Trophoblast cell (in vitro differentiated cells and primary cell): ENCODE results near the gene DTNBP1.
A peak's percentile ranks its signal among the peaks of the same experiment; 100 is the strongest.

ENCODE experiments used
- DNase-seq, 2 donors: peaks; one replicate each; pipeline ENCODE4 v3.0.0-alpha.2; 2016
- H2AFZ ChIP-seq: 2 replicates; pipeline ENCODE4 v1.6.1; 2013; ENCODE audit warnings: low read length, moderate library complexity, mild to moderate bottlenecking; ENCODE audit not compliant: insufficient read depth, poor library complexity
- H2AK5ac ChIP-seq: 2 replicates; pipeline ENCODE4 v1.6.1; 2013; ENCODE audit warnings: mild to moderate bottlenecking, low read length
- H2BK120ac ChIP-seq: 2 replicates; pipeline ENCODE4 v1.6.1; 2013; ENCODE audit warnings: low read length, mild to moderate bottlenecking, moderate library complexity; ENCODE audit not compliant: insufficient read depth, poor library complexity
- H2BK12ac ChIP-seq: 2 replicates; pipeline ENCODE4 v1.6.1; 2013; ENCODE audit warnings: mild to moderate bottlenecking, low read length, moderate library complexity
- H2BK5ac ChIP-seq: 2 replicates; pipeline ENCODE4 v1.6.1; 2013; ENCODE audit warnings: low read length, low read depth, moderate library complexity, mild to moderate bottlenecking; ENCODE audit not compliant: poor library complexity
- H3K14ac ChIP-seq: 2 replicates; pipeline ENCODE4 v1.6.1; 2013; ENCODE audit warnings: mild to moderate bottlenecking, low read length
- H3K18ac ChIP-seq: 2 replicates; pipeline ENCODE4 v1.6.1; 2013; ENCODE audit warnings: mild to moderate bottlenecking, low read length
- H3K23ac ChIP-seq: 2 replicates; pipeline ENCODE4 v1.6.1; 2013; ENCODE audit warnings: low read length
- H3K27ac ChIP-seq: 2 replicates; pipeline ENCODE4 v1.5.1; 2013; ENCODE audit warnings: low read depth, mild to moderate bottlenecking, inconsistent platforms, low read length, moderate library complexity
- H3K27me3 ChIP-seq: 2 replicates; pipeline ENCODE4 v1.6.1; 2013; ENCODE audit warnings: inconsistent platforms, mild to moderate bottlenecking, low read length, moderate library complexity; ENCODE audit not compliant: insufficient read depth
- H3K36me3 ChIP-seq, 2 experiments: 1 replicate in 1 of 2; 2 replicates in 1 of 2; pipeline ENCODE4 v1.6.1; 2013; ENCODE audit warnings: low read length in 2 of 2, mild to moderate bottlenecking in 2 of 2, moderate library complexity in 1 of 2; ENCODE audit not compliant: insufficient read depth in 2 of 2, control insufficient read depth in 1 of 2
- H3K4ac ChIP-seq: 2 replicates; pipeline ENCODE4 v1.6.1; 2013; ENCODE audit warnings: low read depth, mild to moderate bottlenecking, low read length, moderate library complexity
- H3K4me1 ChIP-seq, 2 experiments: 1 replicate in 1 of 2; 2 replicates in 1 of 2; pipeline ENCODE4 v1.6.1; 2013; ENCODE audit warnings: low read length in 2 of 2, mild to moderate bottlenecking in 2 of 2, moderate library complexity in 1 of 2; ENCODE audit not compliant: insufficient read depth in 2 of 2, control insufficient read depth in 1 of 2
- H3K4me2 ChIP-seq: 2 replicates; pipeline ENCODE4 v1.6.1; 2013; ENCODE audit warnings: inconsistent platforms, mild to moderate bottlenecking, low read length, moderate library complexity
- H3K4me3 ChIP-seq: 2 replicates; pipeline ENCODE4 v1.5.1; 2013; ENCODE audit warnings: mild to moderate bottlenecking, low read depth, low read length, inconsistent platforms
- H3K79me1 ChIP-seq: one replicate; pipeline ENCODE4 v1.6.1; 2013; ENCODE audit warnings: low read length
- H3K79me2 ChIP-seq: 2 replicates; pipeline ENCODE4 v1.6.1; 2013; ENCODE audit warnings: low read length, mild to moderate bottlenecking; ENCODE audit not compliant: control insufficient read depth, insufficient read depth, poor library complexity
- H3K9ac ChIP-seq: 2 replicates; pipeline ENCODE4 v1.6.1; 2013; ENCODE audit warnings: mild to moderate bottlenecking, low read length
- H3K9me3 ChIP-seq: 2 replicates; pipeline ENCODE4 v1.6.1; 2013; ENCODE audit warnings: low read depth, mild to moderate bottlenecking, control low read depth, inconsistent platforms, low read length; ENCODE audit not compliant: insufficient read depth
- H4K12ac ChIP-seq: 2 replicates; pipeline ENCODE4 v1.6.1; 2013; ENCODE audit warnings: low read depth, mild to moderate bottlenecking, low read length, moderate library complexity
- H4K8ac ChIP-seq: 2 replicates; pipeline ENCODE4 v1.6.1; 2013; ENCODE audit warnings: low read depth, mild to moderate bottlenecking, low read length, moderate library complexity
- H4K91ac ChIP-seq: one replicate; pipeline ENCODE4 v1.6.1; 2013; ENCODE audit warnings: low read depth, mild to moderate bottlenecking, low read length, moderate library complexity
- WGBS: extraction: QIAGEN DNeasy Blood & Tissue Kit; methylation state at CpG from one replicate; pipeline ENCODE4 v1.1.7; 2013; ENCODE audit warnings: missing lambda C conversion rate; ENCODE audit not compliant: insufficient read length, insufficient coverage; ENCODE audit errors: extremely low coverage; 5-methylcytosine and 5-hydroxymethylcytosine counted together

DTNBP1 gene

DNA sequence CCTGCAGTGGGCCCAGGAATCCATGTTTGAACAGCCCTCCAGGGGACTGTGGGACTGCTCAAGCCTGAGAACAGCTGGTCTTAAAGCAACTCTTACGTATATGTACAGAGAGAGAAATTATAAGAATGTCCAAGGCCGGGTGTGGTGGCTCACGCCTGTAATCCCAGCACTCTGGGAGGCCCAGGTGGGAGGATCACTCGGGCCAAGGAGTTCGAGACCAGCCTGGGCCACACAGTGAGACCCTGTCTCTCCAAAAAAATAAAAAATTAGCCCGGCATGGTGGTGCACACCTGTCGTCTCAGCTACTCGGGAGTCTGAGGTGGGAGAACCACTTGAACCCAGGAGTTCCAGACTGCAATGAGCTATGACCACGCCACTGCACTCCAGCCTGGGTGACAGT, 134.0 kb downstream of the DTNBP1 start:
- Histone ChIP-seq H4K91ac (no peak overlapping the region), H3K4me3 (no peak overlapping the region), H2AK5ac (no peak overlapping the region), H3K4me2 (no peak overlapping the region), H3K27ac (no peak overlapping the region), H2BK5ac (no peak overlapping the region), H2BK12ac (no peak overlapping the region), H3K36me3 (peaks cover 16 to 21% of the 10 kb centered on the region in 2 experiments), H3K4ac (no peak overlapping the region), H3K9ac (no peak overlapping the region), H3K23ac (no peak overlapping the region), H3K27me3 (no peaks in the 10 kb centered on the region), H3K14ac (no peak overlapping the region), H3K18ac (no peak overlapping the region), H3K4me1 (no peaks in the 10 kb centered on the region), H4K8ac (no peak overlapping the region), H2BK120ac (no peak overlapping the region), H3K79me2 (no peaks in the 10 kb centered on the region), H2AFZ (no peak overlapping the region), H3K79me1 (no peaks in the 10 kb centered on the region), H4K12ac (no peak overlapping the region), H3K9me3 (no peaks in the 10 kb centered on the region)
- WGBS, result no CpG with 5 or more reads among the region's 9 CpGs
- peak in 1 of 2 donors; percentile 34 for DNase-seq

DNA sequence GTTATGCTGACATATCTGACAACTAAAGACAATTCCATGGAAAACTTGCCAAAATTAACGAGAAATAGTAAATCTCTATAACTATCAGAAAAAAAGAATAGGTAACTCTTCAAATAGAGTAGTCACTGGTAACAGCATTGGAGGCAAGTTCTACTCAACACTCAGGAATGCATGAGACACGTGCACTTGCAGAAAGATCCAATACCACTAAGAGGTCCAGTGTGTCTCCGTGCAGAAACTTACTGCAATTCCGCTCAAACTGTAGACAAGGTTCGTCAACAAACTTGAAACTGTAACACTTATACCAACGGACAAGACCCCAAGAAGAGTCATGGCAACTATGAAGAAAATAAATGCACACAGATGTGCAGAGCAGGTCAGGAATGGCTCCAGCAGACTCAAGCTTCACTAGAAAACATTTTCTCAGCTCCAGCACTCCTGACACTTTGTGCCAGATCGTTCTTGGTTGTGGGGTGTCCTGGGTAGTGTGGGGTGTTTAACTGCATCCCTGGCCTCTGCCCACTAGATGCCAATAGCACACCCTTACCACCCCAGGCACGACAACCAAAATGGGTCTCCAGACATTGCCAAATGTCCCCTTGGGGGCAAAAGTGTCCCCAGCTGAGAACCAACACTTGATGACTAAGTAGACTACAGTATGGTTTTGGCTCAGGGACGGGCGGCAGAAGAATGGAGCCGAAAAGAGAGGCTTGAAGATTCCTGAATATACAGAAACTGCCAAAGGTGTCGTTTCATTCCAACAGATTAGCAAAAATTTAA, 134.8 kb downstream of the DTNBP1 start:
- H4K8ac ChIP-seq, result no peak overlapping the region
- DNase-seq, result peak in 1 of 2 donors; percentile 54
- no peak overlapping the region for H2BK5ac ChIP-seq
- H3K9ac ChIP-seq, result no peak overlapping the region
- no peak overlapping the region for H2BK12ac ChIP-seq
- H3K4me1 ChIP-seq, result no peaks in the 10 kb centered on the region
- no peak overlapping the region for H3K4me2 ChIP-seq
- no peak overlapping the region for H3K27ac ChIP-seq
- H4K91ac ChIP-seq, result no peak overlapping the region
- no peak overlapping the region for H2AFZ ChIP-seq
- no peak overlapping the region for H3K4me3 ChIP-seq
- WGBS, result no CpG with 5 or more reads among the region's 12 CpGs
- no peaks in the 10 kb centered on the region for H3K79me2 ChIP-seq
- H3K36me3 ChIP-seq, result peaks cover 22% of the 10 kb centered on the region in 2 experiments
- no peak overlapping the region for H2BK120ac ChIP-seq
- no peak overlapping the region for H3K14ac ChIP-seq
- no peak overlapping the region for H4K12ac ChIP-seq
- no peak overlapping the region for H3K23ac ChIP-seq
- no peaks in the 10 kb centered on the region for H3K27me3 ChIP-seq
- no peak overlapping the region for H3K4ac ChIP-seq
- H2AK5ac ChIP-seq, result no peak overlapping the region
- no peaks in the 10 kb centered on the region for H3K9me3 ChIP-seq
- H3K18ac ChIP-seq, result no peak overlapping the region
- no peaks in the 10 kb centered on the region for H3K79me1 ChIP-seq

GRCh38 chr6:15526212-15526701, 136.6 kb downstream of the DTNBP1 start:
- no peak overlapping the region for H2AFZ ChIP-seq
- DNase-seq, result no peak
- no peak overlapping the region for H2AK5ac ChIP-seq
- H3K4ac ChIP-seq, result no peak overlapping the region
- WGBS, result no CpG with 5 or more reads among the region's 13 CpGs
- no peaks in the 10 kb centered on the region for H3K79me2 ChIP-seq
- H4K8ac ChIP-seq, result no peak overlapping the region
- no peak overlapping the region for H3K9ac ChIP-seq
- H3K23ac ChIP-seq, result no peak overlapping the region
- no peaks in the 10 kb centered on the region for H3K9me3 ChIP-seq
- no peak overlapping the region for H3K4me3 ChIP-seq
- H3K27ac ChIP-seq, result no peak overlapping the region
- no peak overlapping the region for H3K4me2 ChIP-seq
- H3K14ac ChIP-seq, result no peak overlapping the region
- H2BK12ac ChIP-seq, result no peak overlapping the region
- H2BK120ac ChIP-seq, result no peak overlapping the region
- H4K91ac ChIP-seq, result no peak overlapping the region
- no peaks in the 10 kb centered on the region for H3K4me1 ChIP-seq
- H2BK5ac ChIP-seq, result no peak overlapping the region
- H3K18ac ChIP-seq, result no peak overlapping the region
- H3K27me3 ChIP-seq, result no peaks in the 10 kb centered on the region
- H3K79me1 ChIP-seq, result no peaks in the 10 kb centered on the region
- H4K12ac ChIP-seq, result no peak overlapping the region
- peaks cover 28 to 29% of the 10 kb centered on the region in 2 experiments for H3K36me3 ChIP-seq

DNA sequence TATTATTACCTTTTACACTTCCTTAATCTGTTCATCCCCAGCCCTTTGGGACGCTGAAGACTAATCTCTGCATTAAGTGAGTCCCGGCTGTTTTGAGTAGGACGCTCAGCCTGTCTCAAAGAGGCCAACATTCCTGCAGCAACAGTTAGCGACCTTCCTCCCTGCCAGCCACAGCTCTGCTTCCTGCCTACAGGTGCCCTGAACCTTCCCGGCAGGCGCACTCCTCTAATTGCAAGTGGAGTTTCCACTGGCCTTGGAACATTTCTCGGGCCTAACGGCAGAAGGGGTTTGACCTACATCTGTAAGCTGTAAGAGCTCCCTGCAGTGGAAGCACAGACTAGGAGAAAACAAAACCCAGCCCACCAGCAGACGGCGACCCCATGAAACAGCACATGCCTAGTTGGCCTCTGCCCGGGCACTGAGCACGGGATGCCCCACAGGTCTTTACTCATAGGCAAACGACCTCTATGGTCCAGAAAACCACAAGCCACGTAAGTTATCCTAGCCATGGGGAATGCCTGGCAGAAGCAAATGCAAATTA, 137.9 kb downstream of the DTNBP1 start:
- no peak overlapping the region for H2BK12ac ChIP-seq
- no peak overlapping the region for H2AK5ac ChIP-seq
- no peak overlapping the region for H2AFZ ChIP-seq
- no peaks in the 10 kb centered on the region for H3K9me3 ChIP-seq
- no peaks in the 10 kb centered on the region for H3K27me3 ChIP-seq
- H3K4me1 ChIP-seq, result no peaks in the 10 kb centered on the region
- H3K27ac ChIP-seq, result no peak overlapping the region
- H3K14ac ChIP-seq, result no peak overlapping the region
- no peak overlapping the region for H3K4ac ChIP-seq
- H4K8ac ChIP-seq, result no peak overlapping the region
- no CpG with 5 or more reads among the region's 14 CpGs for WGBS
- H4K91ac ChIP-seq, result no peak overlapping the region
- no peak overlapping the region for H3K4me3 ChIP-seq
- H3K18ac ChIP-seq, result no peak overlapping the region
- no peak overlapping the region for H3K23ac ChIP-seq
- H3K36me3 ChIP-seq, result peaks cover 28 to 29% of the 10 kb centered on the region in 2 experiments
- no peak overlapping the region for H3K9ac ChIP-seq
- H3K4me2 ChIP-seq, result no peak overlapping the region
- no peak overlapping the region for H2BK120ac ChIP-seq
- DNase-seq, result no peak
- H2BK5ac ChIP-seq, result no peak overlapping the region
- no peak overlapping the region for H4K12ac ChIP-seq
- no peaks in the 10 kb centered on the region for H3K79me1 ChIP-seq
- H3K79me2 ChIP-seq, result no peaks in the 10 kb centered on the region
